K562 (cell line): ENCODE data around the gene FKRP. TPM values are rescaled to one million over a fixed set of nuclear protein-coding genes. Genes with fewer than 3 reads are reported as not detected.
"Not testable (repeated sequence)": the region's sequence is repeated elsewhere in the genome, so short reads cannot be mapped to it uniquely, and the experiment has no call there.

Experiments used
- ATAC-seq: fragments of 200-7000 bp; cut with Tn5 transposase; 3 replicates; pipeline ENCODE4 v1.9.1; 2020; ENCODE audit warnings: moderate library complexity
- BruUV-seq: library from RNA; stranded (reverse); fragments of 400-500 nt; replicated peaks from 2 replicates; lab custom pipeline; 2021; lab: Mats Ljungman, UMichigan
- CTCF ChIA-PET: fragments of 300-600 bp; formaldehyde crosslinking; extraction: SDS; loops from one replicate; lab custom pipeline; 2021; ENCODE audit warnings: low intra/inter-chr PET ratio; lab: Yijun Ruan, JAX
- POLR2A ChIA-PET: fragments of 300-600, 350-650 bp; sonication (Branson Sonifier 250); formaldehyde crosslinking; extraction: SDS; loops from one replicate; lab custom pipeline; 2021; ENCODE audit warnings: antibody characterized with exemption, inconsistent platforms; lab: Yijun Ruan, JAX
- DNase-seq, 4 experiments: peaks; one replicate each; pipeline versions ENCODE4 v3.0.0 to v3.0.0-alpha.2; 2011 to 2018; ENCODE audit warnings: low spot score in 3 of 4, mixed read lengths in 3 of 4; ENCODE audit errors: extremely low read depth in 1 of 4
- FAIRE-seq: peaks from 2 replicates; lab custom pipeline; 2011; peaks lifted over from hg19 to GRCh38; lab: Jason Lieb, UNC
- H2AFZ ChIP-seq: 2 replicates; pipeline ENCODE4 v1.6.0; 2011; ENCODE audit warnings: low read depth, low read length, control low read depth, inconsistent platforms
- H3K27ac ChIP-seq: fragments of 200-600 bp; 3 replicates; pipeline ENCODE4 v1.8.0; 2011; ENCODE audit warnings: low read depth, mild to moderate bottlenecking, control low read depth, inconsistent platforms, low read length, moderate library complexity, mixed read lengths; ENCODE audit errors: extremely low read depth
- H3K27me3 ChIP-seq, 2 experiments: fragments of 300-600 bp in 1 of 2; 2 replicates in 1 of 2; 3 replicates in 1 of 2; pipeline versions ENCODE4 v1.6.0 to v1.8.0; 2011; ENCODE audit warnings: inconsistent platforms in 2 of 2, low read length in 2 of 2, mild to moderate bottlenecking in 1 of 2, mixed read lengths in 1 of 2, moderate library complexity in 1 of 2; ENCODE audit not compliant: control insufficient read depth in 2 of 2, insufficient read depth in 2 of 2
- H3K36me3 ChIP-seq: fragments of 300-600 bp; 3 replicates; pipeline ENCODE4 v1.8.0; 2011; ENCODE audit warnings: mild to moderate bottlenecking, low read length, inconsistent platforms; ENCODE audit not compliant: control insufficient read depth, insufficient read depth
- H3K4me1 ChIP-seq, 2 experiments: fragments of 200-600 bp in 1 of 2; replicated peaks in 1 of 2; 2 replicates in 1 of 2; 3 replicates in 1 of 2; pipeline versions ENCODE4 v1.5.1 to v1.8.0; 2011; ENCODE audit warnings: inconsistent platforms in 2 of 2, low read length in 2 of 2, mild to moderate bottlenecking in 1 of 2, mixed read lengths in 1 of 2, moderate library complexity in 1 of 2; ENCODE audit not compliant: control insufficient read depth in 2 of 2, insufficient read depth in 2 of 2
- H3K4me2 ChIP-seq: 2 replicates; pipeline ENCODE4 v1.6.1; 2011; ENCODE audit warnings: low read length, control low read depth, inconsistent platforms, mixed read lengths; ENCODE audit not compliant: insufficient read depth
- H3K4me3 ChIP-seq: fragments of 200-600 bp; sonication (generic), shearing (Covaris generic); 2 replicates; pipeline ENCODE4 v1.5.1; 2016; ENCODE audit warnings: control low read depth, inconsistent platforms
- H3K79me2 ChIP-seq: fragments of 200-600 bp; 3 replicates; pipeline ENCODE4 v1.8.0; 2011; ENCODE audit warnings: low read length, inconsistent platforms; ENCODE audit not compliant: control insufficient read depth, insufficient read depth
- H3K9ac ChIP-seq, 2 experiments: 2 replicates each; pipeline versions ENCODE4 v1.6.0 to v1.6.1; 2011; ENCODE audit warnings: low read depth in 2 of 2, low read length in 2 of 2, control low read depth in 1 of 2, inconsistent platforms in 1 of 2, mild to moderate bottlenecking in 1 of 2, mixed read lengths in 1 of 2; ENCODE audit not compliant: insufficient read depth in 1 of 2
- H3K9me1 ChIP-seq: one replicate; pipeline ENCODE4 v1.6.0; 2011; ENCODE audit warnings: inconsistent platforms, mild to moderate bottlenecking, low read length, moderate library complexity; ENCODE audit not compliant: control insufficient read depth, insufficient read depth
- H3K9me3 ChIP-seq: replicated peaks from 2 replicates; pipeline ENCODE4 v1.5.1; 2011; ENCODE audit warnings: low read depth, low read length, inconsistent platforms; ENCODE audit not compliant: control insufficient read depth, insufficient read depth
- H4K20me1 ChIP-seq: replicated peaks from 2 replicates; pipeline ENCODE4 v1.6.1; 2011; ENCODE audit warnings: low read length, inconsistent platforms, mixed read lengths; ENCODE audit not compliant: control insufficient read depth, insufficient read depth
- CTCF ChIP-seq, 3 experiments: IDR thresholded peaks in 2 of 3; conservative IDR thresholded peaks in 1 of 3; 2 replicates each; pipeline ENCODE4 v1.5.1; 2011 to 2012; ENCODE audit warnings: low read length in 3 of 3, mild to moderate bottlenecking in 3 of 3, control low read depth in 2 of 3, improper control_type of control experiment in 1 of 3, inconsistent platforms in 1 of 3, low read depth in 1 of 3, mixed read lengths in 1 of 3, moderate library complexity in 1 of 3; ENCODE audit not compliant: insufficient read depth in 2 of 3
- POLR2A ChIP-seq: fragments of 450-650 bp; conservative IDR thresholded peaks from 2 replicates; pipeline ENCODE4 v1.6.1; 2016
- POLR2B ChIP-seq: fragments of 450-650 bp; IDR thresholded peaks from 2 replicates; pipeline ENCODE4 v1.6.1; 2018; ENCODE audit warnings: low read depth; ENCODE audit not compliant: partially characterized antibody
- SUPT5H ChIP-seq: fragments of 450-650 bp; IDR thresholded peaks from 2 replicates; pipeline ENCODE4 v1.6.1; 2016
- WGBS: fragments of 100-300 bp; shearing (Covaris generic); methylation state at CpG from one replicate; pipeline ENCODE4 v1.1.6; 2016; ENCODE audit warnings: low coverage, mixed read lengths; ENCODE audit not compliant: insufficient coverage; ENCODE audit errors: missing lambda C conversion rate; 5-methylcytosine and 5-hydroxymethylcytosine counted together
- in situ Hi-C: fragments of 300-500 bp; cut with MboI; formaldehyde crosslinking; loops from 4 replicates; pipeline ENCODE4 v1.15.0; 2018; ENCODE audit warnings: inconsistent platforms, mixed read lengths
- intact Hi-C: fragments of 100-400 bp; cut with micrococcal nuclease; formaldehyde crosslinking; loops from 2 replicates; pipeline ENCODE4 v1.14.2; 2022
- polyA plus RNA-seq, 8 experiments: library from polyadenylated mRNA; depleted of rRNA in 4 of 8; stranded (reverse) in 5 of 8; unstranded in 3 of 8; fragments of >200 nt; fragmentation: Nextera tagmentation in 2 of 8; fragmentation: Illumina TruSeq in 1 of 8; extraction: Ambion mirVana in 2 of 8; extraction: Trizol in 1 of 8; gene quantifications; 2 replicates each; pipeline versions ENCODE4 v1.2.1 to v1.2.3, GENCODE V29; 2011 to 2014; ENCODE audit warnings: inconsistent platforms in 1 of 8, missing spikeins in 1 of 8
- total RNA-seq, 7 experiments: library from RNA; depleted of rRNA in 6 of 7; stranded (reverse); fragments of >200 nt in 6 of 7; fragmentation: Illumina TruSeq in 2 of 7; extraction: Trizol in 2 of 7; gene quantifications; 2 replicates each; pipeline versions ENCODE4 v1.2.1 to v1.2.3, GENCODE V29; 2011 to 2021; ENCODE audit warnings: low replicate concordance in 1 of 7

The FKRP gene
- total and polyA plus RNA-seq, 9 of the 15 experiments (the other 6 are each of a cell fraction or from before 2014, with no cell fraction given) = 0.68 to 16.1 (median 6.5) TPM

- CTCF ChIA-PET, ATAC-seq, in situ Hi-C loops, H3K4me2 ChIP-seq, DNase-seq, BruUV-seq, H3K27ac ChIP-seq, FAIRE-seq, H3K9me3 ChIP-seq, H3K27me3 ChIP-seq, H3K9me1 ChIP-seq, H3K4me3 ChIP-seq, H3K9ac ChIP-seq, intact Hi-C loops, H2AFZ ChIP-seq: not testable (repeated sequence)
- H4K20me1 ChIP-seq = peaks cover 44% of the 10 kb centered on the region
- TF ChIP-seq POLR2A (peak; percentile 47; the same call in 1 of the 2 replicates), POLR2B (peak; percentile 52), SUPT5H (peak; percentile 40; the same call in 1 of the 2 replicates), CTCF (IDR thresholded peaks at IDR 0.05 in 2 of 3, conservative IDR thresholded peaks at IDR 0.05 in 1 of 3; ENCODE audit: insufficient read depth in 2 of 3, low read depth in 1 of 3, low read length in 3 of 3) (peak in 1 of 3 experiments; percentile 22; a peak in 1 of 6 replicates)
- H3K36me3 ChIP-seq = peaks cover 82% of the 10 kb centered on the region
- H3K4me1 ChIP-seq = peaks cover 9 to 20% of the 10 kb centered on the region in 2 experiments; a peak in 4 of 5 replicates
- peaks cover 32% of the 10 kb centered on the region for H3K79me2 ChIP-seq
- POLR2A ChIA-PET = interaction anchor here (0.6 to 3.7 kb wide), 8 partner anchors 8 to 979 kb away, joined by 3 to 17 read pairs (median 3); partner anchors contain the start of gene SLC1A5
- 79% methylated on average over 8 of the region's 12 CpGs for WGBS
These were observed 32.2 kb downstream of the FKRP start for GRCh38 chr19:46777956-46778645.
